Stimulated activated CD8-positive, alpha-beta memory T cell treated with anti-CD3 and anti-CD28 coated beads, Interleukin-4, amount 100 ng/mL, for 4 hours (primary cell): ENCODE measurements around the gene GPR34.
"Not testable (repeated sequence)": the region's sequence is repeated elsewhere in the genome, so short reads cannot be mapped to it uniquely, and the experiment has no call there.

ENCODE experiments used
- DNase-seq, 2 donors: peaks; one replicate each; pipeline ENCODE4 v3.0.0-alpha.2; 2020; ENCODE audit warnings: low read depth in 2 of 2, low spot score in 1 of 2

The GPR34 gene

DNA sequence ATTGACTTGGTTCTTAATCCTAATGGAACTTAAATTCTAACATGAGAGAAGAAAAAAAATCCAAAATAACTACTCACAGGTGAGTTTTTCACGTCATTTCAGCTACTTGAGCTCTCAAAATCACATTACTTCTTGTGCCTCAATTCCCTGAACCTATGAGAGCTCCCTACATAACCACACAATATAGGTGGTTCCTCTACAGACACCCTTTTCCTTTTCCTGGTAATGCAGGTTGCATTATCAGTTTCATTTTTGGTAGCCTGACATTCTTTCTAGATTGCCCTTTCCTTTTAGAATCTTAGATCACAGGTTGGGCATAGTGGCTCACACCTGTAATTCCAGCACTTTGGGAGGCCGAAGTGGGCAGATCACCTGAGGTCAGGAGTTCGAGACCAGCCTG lies 4.3 kb downstream of the GPR34 start:
- DNase-seq = no peak

- DNase-seq = no peak
Observed at GRCh38 chrX:41695426-41695825, 6.7 kb downstream of the GPR34 start.

GRCh38 chrX:41703574-41704029 lies 14.8 kb downstream of the GPR34 start:
- no peak for DNase-seq

- no peak for DNase-seq
Observed at GRCh38 chrX:41705042-41705441, 16.3 kb downstream of the GPR34 start.

DNA sequence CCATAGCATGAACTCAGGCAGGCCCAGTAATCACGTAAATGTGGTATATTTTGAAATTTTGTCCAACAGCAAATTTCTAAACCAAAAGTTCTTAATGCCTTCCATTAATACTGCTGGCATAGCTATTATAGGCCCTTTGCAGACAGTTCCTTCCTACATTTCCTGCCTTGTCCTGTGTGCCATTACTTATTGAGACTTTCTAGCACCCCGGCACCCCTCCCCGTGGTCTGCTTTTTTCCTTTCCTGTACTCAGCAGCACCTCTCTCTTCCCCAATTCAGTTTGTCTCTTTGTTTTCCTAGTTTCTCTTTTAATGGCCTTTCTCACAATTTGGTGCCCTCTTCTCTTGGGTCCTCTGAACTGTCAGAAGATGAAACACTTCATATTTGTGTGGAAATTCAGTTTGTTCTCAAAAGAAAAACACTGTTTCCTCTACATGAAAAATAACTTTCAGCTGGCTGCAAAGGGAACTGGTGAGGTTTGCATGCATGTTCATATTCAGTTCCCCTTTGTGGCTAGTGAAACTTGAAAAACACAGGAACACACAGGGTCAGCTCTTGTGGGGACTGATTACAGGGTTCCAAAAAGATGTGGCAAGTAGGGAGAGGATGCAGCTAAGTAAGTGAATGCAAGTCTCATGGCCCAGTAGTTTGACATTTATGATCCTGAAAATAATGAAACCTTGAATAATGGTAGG lies 17.1 kb downstream of the GPR34 start:
- no peak for DNase-seq

DNA sequence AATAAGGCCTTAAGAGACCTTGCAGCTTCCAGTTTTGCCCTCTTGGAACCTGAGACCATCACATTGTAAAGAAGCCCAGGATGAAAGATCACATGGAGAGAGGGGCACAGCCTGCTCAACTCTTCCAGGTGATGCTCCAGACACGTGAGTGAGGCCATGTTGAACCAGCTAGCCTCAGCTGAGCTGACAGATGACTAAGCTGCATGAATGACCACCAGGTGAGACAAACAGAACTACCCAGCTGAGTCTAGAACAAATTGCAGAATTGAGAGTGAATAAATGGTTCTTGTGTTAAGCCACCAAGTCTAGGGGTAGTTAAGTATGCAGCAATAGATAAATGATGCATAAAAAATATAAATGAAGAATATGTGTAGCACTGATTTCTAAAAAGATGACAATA lies 18.4 kb downstream of the GPR34 start:
- no peak for DNase-seq

DNA sequence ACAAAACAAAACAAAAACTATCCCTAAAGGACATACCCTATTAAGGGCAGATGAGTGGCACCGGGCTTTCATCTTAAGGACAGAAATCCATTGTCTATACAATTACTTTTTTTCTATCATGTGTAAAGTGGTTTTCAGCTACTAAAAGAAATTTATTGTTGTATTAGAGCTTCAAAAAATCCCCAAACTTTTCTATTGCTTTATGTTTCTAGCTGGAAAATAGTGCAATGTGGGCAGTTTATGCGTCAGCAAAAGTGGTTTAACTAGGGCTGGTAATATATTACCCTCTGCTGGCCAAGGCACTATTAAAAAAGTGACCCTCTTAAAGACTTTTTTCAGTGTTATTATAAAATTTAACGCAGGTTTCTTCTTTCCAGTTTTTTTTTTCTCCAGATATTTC lies 19.7 kb downstream of the GPR34 start:
- DNase-seq = no peak

- DNase-seq = no peak
Observed at GRCh38 chrX:41711021-41711667, 22.4 kb downstream of the GPR34 start.

DNA sequence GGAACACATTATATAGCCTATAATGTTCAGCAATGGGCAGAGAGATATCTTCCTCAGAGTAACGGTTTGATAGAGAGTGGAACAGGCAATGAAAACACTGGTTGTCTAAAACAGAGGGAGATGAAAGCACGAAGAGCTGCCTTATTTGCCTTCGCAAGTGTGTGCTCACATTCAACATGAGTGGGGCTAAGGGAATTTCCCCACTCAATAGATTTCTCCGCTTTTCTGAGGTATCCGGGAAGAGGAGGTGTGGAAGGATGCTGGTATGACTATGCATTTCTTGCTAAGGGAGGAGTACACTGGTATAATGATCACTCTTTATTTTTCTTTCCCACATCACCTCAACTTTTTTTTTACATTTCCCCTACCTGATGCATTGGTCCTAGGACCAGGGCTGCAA lies 27.4 kb downstream of the GPR34 start:
- DNase-seq = no peak

- DNase-seq = no peak
Observed at GRCh38 chrX:41716767-41717473, 28.1 kb downstream of the GPR34 start.

DNA sequence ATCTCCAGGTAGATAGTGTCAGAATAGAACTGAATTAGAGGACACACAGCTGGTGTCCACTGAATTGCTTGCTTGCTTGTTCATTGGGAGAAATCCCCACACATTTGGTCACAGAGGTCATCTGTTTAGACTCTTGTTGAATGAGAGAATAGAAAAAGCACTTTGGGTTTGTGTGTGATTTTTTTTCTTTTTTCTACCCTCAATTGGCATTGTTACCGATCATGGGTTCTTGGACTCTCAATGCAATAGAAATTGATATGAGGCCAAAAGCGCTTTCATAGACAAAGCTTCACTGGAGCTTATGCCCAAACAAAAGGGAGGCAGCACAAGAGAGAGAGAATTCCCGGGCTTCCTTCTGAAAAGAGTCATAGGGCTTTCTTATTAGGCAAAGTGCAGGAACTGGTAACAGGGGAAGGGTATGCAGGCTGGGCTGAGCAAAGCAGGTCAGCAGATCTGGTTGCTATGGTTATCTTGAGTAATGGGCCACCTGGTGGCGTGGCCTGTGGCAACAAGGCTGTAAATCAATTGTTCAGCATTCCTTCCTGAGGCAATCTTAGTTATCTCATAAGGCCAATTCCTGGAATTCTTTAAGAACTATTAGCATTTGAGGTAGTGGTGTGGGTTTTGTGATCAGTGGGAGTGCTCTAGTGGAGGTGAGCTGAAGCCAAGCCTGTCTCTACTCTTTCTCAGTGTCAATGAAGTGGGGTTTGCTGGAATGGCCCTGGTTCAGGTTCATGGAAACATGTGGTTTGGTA lies 29.9 kb downstream of the GPR34 start:
- no peak for DNase-seq

GRCh38 chrX:41719610-41720009 lies 30.8 kb downstream of the GPR34 start:
- DNase-seq = not testable (repeated sequence)

- DNase-seq = peak in 1 of 2 donors; percentile 26
Observed at GRCh38 chrX:41720125-41720779, 31.5 kb downstream of the GPR34 start.

- no peak for DNase-seq
Observed at GRCh38 chrX:41721590-41721989, 32.8 kb downstream of the GPR34 start.

DNA sequence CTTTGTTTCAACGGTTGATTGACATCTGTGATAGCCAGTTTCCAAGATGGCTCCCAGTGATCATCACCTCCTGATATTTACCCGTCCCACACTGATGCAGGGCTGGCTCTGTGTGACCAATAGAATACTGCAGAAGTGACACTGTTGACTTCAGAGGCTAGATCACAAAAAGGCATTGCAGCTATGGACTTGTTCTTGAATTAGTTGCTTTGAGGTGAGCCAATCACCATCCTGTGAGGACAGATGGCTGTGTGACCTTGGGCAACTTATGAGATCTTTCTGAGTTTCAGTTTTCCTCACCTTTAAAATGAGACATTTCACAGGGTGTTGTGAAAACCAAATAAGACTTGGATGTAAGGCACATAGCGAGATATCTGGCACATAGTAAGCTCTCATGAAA lies 33.4 kb downstream of the GPR34 start:
- DNase-seq = no peak

- DNase-seq = no peak
Observed at GRCh38 chrX:41722816-41723618, 34.2 kb downstream of the GPR34 start.

DNA sequence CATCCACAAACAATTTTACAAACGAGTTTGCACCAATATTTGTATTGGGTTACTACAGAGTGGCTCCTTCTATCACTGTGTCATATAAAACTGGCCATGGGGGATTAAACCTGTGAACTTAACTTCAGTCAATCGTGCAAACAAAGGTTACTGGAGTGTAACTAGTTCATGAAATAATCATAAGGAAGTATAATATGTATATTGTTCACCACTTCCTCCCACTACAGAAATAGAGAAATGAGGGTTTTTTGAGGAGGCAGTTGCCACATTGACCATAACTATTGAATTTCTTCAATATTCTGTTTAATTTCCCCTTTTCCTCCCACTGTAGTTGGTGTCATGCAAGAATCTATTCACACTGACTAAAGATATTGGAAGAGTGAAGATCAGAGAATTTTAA lies 35.1 kb downstream of the GPR34 start, which contains the start of gene GPR82:
Gene GPR82 (plus strand): TSS at position 356 of the 400 bp plus-strand sequence. CDS start 2,846 bp downstream, outside the sequence.
- DNase-seq = no peak

- DNase-seq = no peak
Observed at GRCh38 chrX:41728125-41728524, 39.4 kb downstream of the GPR34 start.

DNA sequence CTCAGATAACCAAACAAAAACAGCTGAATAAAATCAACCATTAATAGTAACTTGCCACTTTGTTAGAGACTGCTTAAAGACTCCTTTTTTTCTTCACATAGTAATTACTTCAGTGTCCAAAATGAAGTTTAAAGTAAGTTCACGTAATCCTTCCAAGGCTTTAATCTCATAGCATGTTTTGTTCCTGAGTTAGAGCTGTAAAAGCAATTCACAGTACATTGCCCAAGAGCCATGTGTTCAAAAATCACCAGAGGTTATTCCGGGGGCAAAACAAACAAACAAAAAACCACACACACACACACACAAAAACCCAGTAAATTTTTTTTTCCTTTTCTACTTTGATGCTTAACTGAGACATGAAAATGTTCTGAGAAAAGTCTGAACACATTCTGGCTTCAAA lies 41.3 kb downstream of the GPR34 start:
- no peak for DNase-seq

DNA sequence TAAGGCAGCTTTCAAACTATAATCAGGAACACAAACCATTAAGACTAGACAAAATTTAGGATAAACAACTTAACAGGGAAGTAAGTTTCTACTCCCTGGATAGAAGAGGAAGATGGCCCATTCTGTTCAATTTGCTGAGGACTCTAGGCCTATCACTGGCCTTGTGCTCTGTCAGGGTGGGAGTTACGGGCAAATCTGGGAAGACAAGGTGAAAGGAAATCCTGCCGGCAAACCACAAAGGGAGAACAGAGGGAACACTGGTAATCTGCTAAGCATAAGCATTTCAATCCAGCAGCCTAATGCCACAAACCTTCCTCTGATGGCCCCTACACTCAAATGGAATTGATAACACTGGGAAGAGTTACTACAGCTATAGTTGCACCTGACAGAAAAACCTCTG lies 43.5 kb downstream of the GPR34 start:
- DNase-seq = no peak
